ENCODE measurements around the gene OR2V2. TPM values are rescaled to one million over a fixed set of nuclear protein-coding genes. Genes with fewer than 3 reads are reported as not detected.
A peak's percentile ranks its signal among the peaks of the same experiment; 100 is the strongest.

Gene OR2V2
- total and polyA plus RNA-seq, 2 donors (not counting 3 experiments of a cell fraction or from before 2014, with no cell fraction given), result not detected

DNA sequence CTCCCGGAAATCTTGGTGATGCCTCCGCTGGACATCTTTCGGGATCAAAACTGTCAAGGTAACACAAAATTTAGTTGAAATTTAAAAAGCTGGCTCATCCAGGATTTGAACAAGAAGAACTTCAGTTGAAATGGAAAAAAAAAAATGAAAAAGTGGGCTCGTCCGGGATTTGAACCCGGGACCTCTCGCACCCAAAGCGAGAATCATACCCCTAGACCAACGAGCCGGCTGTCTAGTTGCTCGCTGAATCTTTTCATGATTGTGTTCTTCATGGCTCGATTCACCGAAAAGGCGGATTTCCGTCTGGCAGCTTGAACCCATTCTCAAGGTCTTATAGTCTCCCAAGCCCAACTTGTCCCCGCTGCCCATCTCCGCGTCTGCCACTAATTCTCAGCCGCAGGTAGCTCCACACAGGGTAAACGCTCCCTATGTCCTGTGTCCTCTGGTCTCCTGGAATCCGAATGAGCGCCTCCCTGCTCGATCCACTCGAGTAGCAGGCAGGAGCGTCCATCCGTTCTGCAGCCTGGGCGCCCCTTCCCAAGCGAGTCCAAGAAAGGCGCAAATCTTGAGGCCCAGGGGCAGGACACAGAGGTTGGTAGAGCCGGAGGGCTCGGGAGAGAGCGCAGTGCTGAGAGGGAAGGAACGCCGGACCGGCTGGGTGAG is 41.4 kb downstream of the OR2V2 start:
- POLR2A ChIA-PET, result interaction anchor here (1.0 to 1.8 kb wide), 2 partner anchors 16 to 33 kb away, joined by 3 to 6 read pairs; partner anchors contain the start of gene TRIM7
- no peak for FAIRE-seq

More for the DNA sequence above, 41.4 kb downstream of the OR2V2 start:
- Histone ChIP-seq H3K79me2 (ENCODE audit: control insufficient read depth, insufficient read depth, low read length) (no peaks in the 10 kb centered on the region), H3K36me3 (ENCODE audit: control insufficient read depth in 2 of 2, extremely low read depth in 1 of 2, insufficient read depth in 2 of 2, low read length in 2 of 2) (no peaks in the 10 kb centered on the region), H3K4me2 (ENCODE audit: insufficient read depth, low read length) (peak overlapping the region; percentile 79), H3K27me3 (ENCODE audit: control insufficient read depth in 2 of 2, insufficient read depth in 2 of 2, low read length in 2 of 2) (no peaks in the 10 kb centered on the region), H4K20me1 (replicated peaks; ENCODE audit: control insufficient read depth, extremely low read depth, insufficient read depth, low read length) (no peaks in the 10 kb centered on the region), H2AFZ (ENCODE audit: low read depth, low read length) (peak overlapping the region; percentile 96), H3K9ac (replicated peaks; ENCODE audit: extremely low read depth, insufficient read depth, low read length) (peak overlapping the region; percentile 50), H3K9me1 (replicated peaks; ENCODE audit: control insufficient read depth, extremely low read depth, insufficient read depth, low read length) (no peaks in the 10 kb centered on the region), H3K9me3 (replicated peaks; ENCODE audit: control insufficient read depth, insufficient read depth, low read length) (no peaks in the 10 kb centered on the region), H3K27ac (ENCODE audit: insufficient read depth, low read depth, low read length) (peak overlapping the region; percentile 37), H3K4me1 (ENCODE audit: control insufficient read depth, extremely low read depth, insufficient read depth, low read length) (peaks cover 18% of the 10 kb centered on the region), H3K4me3 (replicated peaks in 1 of 3; ENCODE audit: insufficient read depth in 1 of 3, low read depth in 1 of 3, low read length in 3 of 3) (peak overlapping the region; percentile 48 to 86 (median 73))
- peak; percentile 86 for DNase-seq (ENCODE audit: low read depth, low spot score)
- TF ChIP-seq MAX (IDR thresholded peaks at IDR 0.05; ENCODE audit: insufficient read depth, insufficient read length) (no peak), EZH2 (IDR thresholded peaks at IDR 0.05; ENCODE audit: borderline replicate concordance, low read depth, low read length, severe bottlenecking) (no peak), MYC (IDR thresholded peaks at IDR 0.05; ENCODE audit: low read depth, low read length) (no peak), CTCF (IDR thresholded peaks at IDR 0.05; ENCODE audit: extremely low read depth in 1 of 2, insufficient read depth in 1 of 2, low read depth in 1 of 2, low read length in 2 of 2) (no peak), JUN (IDR thresholded peaks at IDR 0.05; ENCODE audit: borderline replicate concordance, insufficient read depth, insufficient read length, low read depth) (no peak), POLR2A (IDR thresholded peaks at IDR 0.05; ENCODE audit: low read depth, low read length) (no peak), POLR2AphosphoS5 (IDR thresholded peaks at IDR 0.05; ENCODE audit: insufficient read depth, low read depth, low read length) (peak; percentile 28), GATA2 (IDR thresholded peaks at IDR 0.05; ENCODE audit: insufficient read depth, insufficient read length, low read depth, low read length) (peak; percentile 36), FOS (IDR thresholded peaks at IDR 0.05; ENCODE audit: borderline replicate concordance, insufficient read depth, low read length) (no peak)
- dilution Hi-C loops (cut with MboI; ENCODE audit: extremely low pct_ligation_motif_present, low sequenced_read_pairs) (no loop called here), intact Hi-C loops (cut with micrococcal nuclease) (loop anchor here (1.0 to 10.0 kb wide), 6 partner anchors 16 to 694 kb away; partner anchors contain the start of genes CNOT6, MGAT1, TRIM52 and ZFP62)
- no TSS peak for BruUV-seq (replicated peaks)
- CTCF ChIA-PET, result interaction anchor here (1.0 to 10.2 kb wide), 4 partner anchors 16 to 403 kb away, joined by 3 to 95 read pairs (median 3); partner anchors contain the start of gene TRIM7

Data from endothelial cell of umbilical vein (primary cell).